Measurements from ENCODE around the gene COQ3.

DNA sequence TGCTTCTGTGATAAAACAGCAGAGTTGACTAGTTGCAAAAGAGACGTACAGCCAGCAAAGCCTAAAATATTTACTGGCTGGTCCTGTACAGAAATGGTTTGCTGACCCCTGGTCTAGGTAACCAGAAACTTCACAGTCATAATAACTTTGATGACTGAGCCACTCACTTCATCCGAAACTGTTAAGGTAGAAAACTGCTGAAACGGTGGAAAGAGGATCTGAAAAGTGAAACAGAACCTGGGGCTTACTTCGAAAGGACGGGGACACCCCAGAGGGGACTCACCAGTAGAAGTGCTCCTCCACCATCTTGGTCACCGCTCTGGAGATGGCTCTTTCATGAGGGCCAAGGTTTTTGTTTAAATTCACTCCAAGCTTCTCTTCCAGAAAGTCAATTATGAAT is 60.9 kb downstream of the COQ3 start:
- no peak for TF ChIP-seq POLR2A (IDR thresholded peaks at IDR 0.05; ENCODE audit: low read depth, low read length)
- TF ChIP-seq POLR2AphosphoS5 (IDR thresholded peaks at IDR 0.05; ENCODE audit: low read depth, low read length), result no peak
